IMR-90 (cell line): ENCODE data around the gene ZNF335. TPM values are rescaled to one million over a fixed set of nuclear protein-coding genes. Genes with fewer than 3 reads are reported as not detected.

Experiments used
- ATAC-seq: fragments of 200-7000 bp; cut with Tn5 transposase; 2 replicates; pipeline ENCODE4 v1.9.1; 2020; ENCODE audit warnings: low read depth, mild to moderate bottlenecking, moderate library complexity
- BruUV-seq: library from RNA; stranded (reverse); fragments of 400-500 nt; replicated peaks from 2 replicates; lab custom pipeline; 2021; lab: Mats Ljungman, UMichigan
- CTCF ChIA-PET: fragments of 300-600 bp; formaldehyde crosslinking; extraction: SDS; loops from one replicate; lab custom pipeline; 2021; ENCODE audit warnings: antibody characterized with exemption; lab: Yijun Ruan, JAX
- POLR2A ChIA-PET: fragments of 300-600 bp; sonication (Branson Sonifier 250); formaldehyde crosslinking; loops from one replicate; lab custom pipeline; 2022; ENCODE audit warnings: antibody characterized with exemption; ENCODE audit not compliant: unreplicated experiment; lab: Charles Lee
- DNase-seq: peaks from one replicate; pipeline ENCODE4 v3.0.0; 2013
- H2AFZ ChIP-seq: replicated peaks from 2 replicates; pipeline ENCODE3; 2013; ENCODE audit warnings: low read length, mild to moderate bottlenecking; ENCODE audit not compliant: poor library complexity
- H2AK5ac ChIP-seq: 2 replicates; pipeline ENCODE4 v1.6.1; 2013; ENCODE audit warnings: low read depth, low read length, inconsistent platforms
- H2AK9ac ChIP-seq: replicated peaks from 2 replicates; pipeline ENCODE3; 2013; ENCODE audit warnings: mild to moderate bottlenecking, low read depth, low read length, moderate library complexity; ENCODE audit not compliant: poor library complexity
- H2BK120ac ChIP-seq: 2 replicates; pipeline ENCODE4 v1.6.1; 2013; ENCODE audit warnings: low read depth, low read length, inconsistent platforms
- H2BK15ac ChIP-seq: 3 replicates; pipeline ENCODE4 v1.6.1; 2013; ENCODE audit warnings: low read depth, low read length, inconsistent platforms
- H2BK20ac ChIP-seq: 2 replicates; pipeline ENCODE4 v1.6.1; 2013; ENCODE audit warnings: low read depth, mild to moderate bottlenecking, inconsistent platforms, low read length, moderate library complexity
- H2BK5ac ChIP-seq: 2 replicates; pipeline ENCODE4 v1.6.1; 2013; ENCODE audit warnings: mild to moderate bottlenecking, low read depth, low read length, inconsistent platforms; ENCODE audit not compliant: poor library complexity, severe bottlenecking
- H3K14ac ChIP-seq: replicated peaks from 2 replicates; pipeline ENCODE4 v1.6.1; 2013; ENCODE audit warnings: low read depth, low read length, inconsistent platforms
- H3K18ac ChIP-seq: 2 replicates; pipeline ENCODE4 v1.6.1; 2013; ENCODE audit warnings: low read depth, low read length, control low read depth
- H3K23ac ChIP-seq: 2 replicates; pipeline ENCODE4 v1.6.1; 2013; ENCODE audit warnings: low read depth, low read length, inconsistent platforms
- H3K27ac ChIP-seq: 2 replicates; pipeline ENCODE4 v1.5.1; 2013; ENCODE audit warnings: mild to moderate bottlenecking, control low read depth, low read length; ENCODE audit not compliant: insufficient read depth
- H3K27me3 ChIP-seq: 2 replicates; pipeline ENCODE4 v1.6.1; 2013; ENCODE audit warnings: low read length; ENCODE audit not compliant: control insufficient read depth, insufficient read depth
- H3K36me3 ChIP-seq: 2 replicates; pipeline ENCODE4 v1.6.1; 2013; ENCODE audit warnings: low read length, mixed read lengths; ENCODE audit not compliant: control insufficient read depth, insufficient read depth
- H3K4ac ChIP-seq: 2 replicates; pipeline ENCODE4 v1.6.1; 2013; ENCODE audit warnings: low read depth, low read length, inconsistent platforms
- H3K4me1 ChIP-seq: 2 replicates; pipeline ENCODE4 v1.6.1; 2013; ENCODE audit warnings: low read length, mixed read lengths; ENCODE audit not compliant: control insufficient read depth, insufficient read depth
- H3K4me2 ChIP-seq: 2 replicates; pipeline ENCODE4 v1.6.1; 2013; ENCODE audit warnings: low read depth, mild to moderate bottlenecking, control low read depth, low read length, moderate library complexity
- H3K4me3 ChIP-seq: 2 replicates; pipeline ENCODE4 v1.5.1; 2013; ENCODE audit warnings: low read depth, mild to moderate bottlenecking, control low read depth, low read length, moderate library complexity; ENCODE audit not compliant: insufficient read depth
- H3K56ac ChIP-seq: 2 replicates; pipeline ENCODE4 v1.6.1; 2013; ENCODE audit warnings: low read length, inconsistent platforms; ENCODE audit not compliant: insufficient read depth; ENCODE audit errors: extremely low read depth
- H3K79me1 ChIP-seq, 2 experiments: 2 replicates each; pipeline ENCODE4 v1.6.1; 2013; ENCODE audit warnings: low read length in 2 of 2, inconsistent platforms in 1 of 2, low read depth in 1 of 2
- H3K9ac ChIP-seq: 2 replicates; pipeline ENCODE4 v1.6.1; 2013; ENCODE audit warnings: low read depth, low read length, control low read depth
- H3K9me1 ChIP-seq: 2 replicates; pipeline ENCODE4 v1.6.1; 2013; ENCODE audit warnings: low read length, inconsistent platforms; ENCODE audit not compliant: insufficient read depth
- H3K9me3 ChIP-seq: 2 replicates; pipeline ENCODE4 v1.6.1; 2013; ENCODE audit warnings: low read length; ENCODE audit not compliant: control insufficient read depth, insufficient read depth
- H4K20me1 ChIP-seq: 2 replicates; pipeline ENCODE4 v1.6.1; 2013; ENCODE audit warnings: low read length, inconsistent platforms; ENCODE audit not compliant: insufficient read depth
- H4K5ac ChIP-seq: 2 replicates; pipeline ENCODE4 v1.6.1; 2013; ENCODE audit warnings: mild to moderate bottlenecking, low read depth, low read length, control low read depth
- H4K8ac ChIP-seq, 2 experiments: 2 replicates each; pipeline ENCODE4 v1.6.1; 2013; ENCODE audit warnings: low read depth in 2 of 2, low read length in 2 of 2, control low read depth in 1 of 2, inconsistent platforms in 1 of 2
- H4K91ac ChIP-seq: 2 replicates; pipeline ENCODE4 v1.6.1; 2013; ENCODE audit warnings: low read depth, low read length, inconsistent platforms; ENCODE audit not compliant: insufficient read depth
- BHLHE40 ChIP-seq: fragments of 150-350 bp; IDR thresholded peaks from 2 replicates; pipeline ENCODE4 v1.6.1; 2016; ENCODE audit warnings: mild to moderate bottlenecking, low read depth, low read length
- CEBPB ChIP-seq: IDR thresholded peaks from 2 replicates; pipeline ENCODE4 v1.6.1; 2012; ENCODE audit warnings: low read depth, low read length, improper control_type of control experiment
- CTCF ChIP-seq: conservative IDR thresholded peaks from 2 replicates; pipeline ENCODE4 v1.5.1; 2012; ENCODE audit warnings: mild to moderate bottlenecking, low read depth, low read length, improper control_type of control experiment
- ELK1 ChIP-seq: fragments of 150-350 bp; IDR thresholded peaks from 2 replicates; pipeline ENCODE4 v1.6.1; 2016; ENCODE audit warnings: low read depth, mild to moderate bottlenecking, low read length, moderate library complexity, borderline replicate concordance
- MAZ ChIP-seq: IDR thresholded peaks from 2 replicates; pipeline ENCODE4 v1.6.1; 2012; ENCODE audit warnings: low read depth, mild to moderate bottlenecking, low read length, improper control_type of control experiment, moderate library complexity, borderline replicate concordance
- POLR2A ChIP-seq: IDR thresholded peaks from 2 replicates; pipeline ENCODE4 v1.6.1; 2012; ENCODE audit warnings: mild to moderate bottlenecking, low read depth, low read length
- RAD21 ChIP-seq: IDR thresholded peaks from 2 replicates; pipeline ENCODE4 v1.6.1; 2012; ENCODE audit warnings: low read length, improper control_type of control experiment
- RCOR1 ChIP-seq: IDR thresholded peaks from 2 replicates; pipeline ENCODE4 v1.6.1; 2012; ENCODE audit warnings: mild to moderate bottlenecking, low read length, improper control_type of control experiment; ENCODE audit not compliant: insufficient replicate concordance
- RFX5 ChIP-seq: IDR thresholded peaks from 2 replicates; pipeline ENCODE4 v1.8.0; 2012; ENCODE audit warnings: low read depth, mild to moderate bottlenecking, low read length, moderate library complexity
- SMC3 ChIP-seq: fragments of 150-350 bp; IDR thresholded peaks from 2 replicates; pipeline ENCODE4 v1.6.1; 2016; ENCODE audit warnings: low read depth, mild to moderate bottlenecking, antibody characterized with exemption, low read length, moderate library complexity
- WGBS, 2 experiments: methylation state at CpG; one replicate each; pipeline versions ENCODE4 v1.1.5 to v1.1.7; 2013; ENCODE audit warnings: missing lambda C conversion rate in 2 of 2; ENCODE audit not compliant: insufficient read length in 1 of 2; ENCODE audit errors: extremely low coverage in 2 of 2; 5-methylcytosine and 5-hydroxymethylcytosine counted together
- dilution Hi-C: fragments of 300-500 bp; cut with HindIII; formaldehyde crosslinking; loops from one replicate; pipeline ENCODE4 v1.14.3; 2018; ENCODE audit warnings: low sequenced_read_pairs; ENCODE audit not compliant: unreplicated experiment
- in situ Hi-C: fragments of 300-500 bp; cut with MboI; formaldehyde crosslinking; loops from 3 replicates; pipeline ENCODE4 v1.14.3; 2019; ENCODE audit warnings: low sequenced_read_pairs, inconsistent platforms, mixed read lengths
- intact Hi-C: fragments of 100-400 bp; cut with micrococcal nuclease; formaldehyde crosslinking; loops from 2 replicates; pipeline ENCODE4 v1.10.0; 2022
- polyA plus RNA-seq, 3 experiments: library from polyadenylated mRNA; depleted of rRNA; stranded (reverse); fragments of >200 nt; gene quantifications; 2 replicates each; pipeline ENCODE4 v1.2.3, GENCODE V29; 2012; ENCODE audit warnings: low replicate concordance in 1 of 3
- total RNA-seq: library from RNA; depleted of rRNA; stranded (reverse); fragments of >200 nt; gene quantifications from 2 replicates; pipeline ENCODE4 v1.2.3, GENCODE V29; 2012
- TF ChIP-seq, protein P1 (sequence below): fragments of 150-350 bp; IDR thresholded peaks from 2 replicates; pipeline ENCODE4 v1.6.1; 2017; ENCODE audit warnings: mild to moderate bottlenecking, antibody characterized with exemption, low read length, low read depth

ZNF335 gene
- total and polyA plus RNA-seq, 2 of the 4 experiments (the other 2 are of a cell fraction), result 11.8 to 17.8 TPM

DNA sequence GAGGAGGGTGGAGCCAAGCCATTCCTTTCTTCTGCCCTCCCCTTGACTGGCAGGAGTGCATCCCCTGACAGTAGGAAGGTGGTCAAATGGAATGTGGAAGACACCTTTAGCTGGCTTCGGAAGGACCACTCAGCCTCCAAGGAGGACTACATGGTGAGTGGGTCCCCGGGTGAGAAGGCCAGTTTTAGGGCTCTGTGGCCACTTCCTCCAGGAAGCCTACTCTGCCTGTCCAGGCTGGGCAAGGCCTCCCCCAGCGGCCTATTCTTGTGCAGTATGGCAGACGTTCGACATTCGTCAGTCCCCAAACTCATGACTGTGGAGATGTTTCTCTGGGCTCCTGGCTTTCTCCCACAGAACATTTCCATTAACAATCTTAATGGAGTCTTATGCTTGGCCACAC lies 28.4 kb downstream of the ZNF335 start:
- Histone ChIP-seq H3K36me3 (peaks cover 85% of the 10 kb centered on the region), H3K23ac (no peak overlapping the region), H3K4ac (no peak overlapping the region), H4K91ac (no peak overlapping the region), H4K5ac (no peak overlapping the region), H4K8ac (no peak overlapping the region), H2AFZ (no peak overlapping the region), H3K14ac (no peak overlapping the region), H2AK9ac (no peak overlapping the region), H3K27me3 (no peaks in the 10 kb centered on the region), H2BK20ac (no peak overlapping the region), H3K9me3 (no peaks in the 10 kb centered on the region), H3K56ac (no peak overlapping the region), H3K79me1 (peaks cover 6 to 9% of the 10 kb centered on the region in 2 experiments; a peak in 3 of 4 replicates), H3K18ac (no peak overlapping the region), H3K9ac (no peak overlapping the region), H3K9me1 (0 out of 2 replicates have a peak, but pooled peaks cover 3% of the 10 kb centered on the region), H4K20me1 (peaks cover 3% of the 10 kb centered on the region; the same call in 1 of the 2 replicates), H3K4me2 (no peak overlapping the region), H2AK5ac (no peak overlapping the region), H3K4me1 (no peaks in the 10 kb centered on the region), H2BK5ac (no peak overlapping the region), H3K4me3 (no peak overlapping the region), H3K27ac (no peak overlapping the region), H2BK120ac (no peak overlapping the region), H2BK15ac (no peak overlapping the region)
- no peak for TF ChIP-seq BHLHE40
- no peak for TF ChIP-seq RFX5
- TF ChIP-seq, protein P1, sequence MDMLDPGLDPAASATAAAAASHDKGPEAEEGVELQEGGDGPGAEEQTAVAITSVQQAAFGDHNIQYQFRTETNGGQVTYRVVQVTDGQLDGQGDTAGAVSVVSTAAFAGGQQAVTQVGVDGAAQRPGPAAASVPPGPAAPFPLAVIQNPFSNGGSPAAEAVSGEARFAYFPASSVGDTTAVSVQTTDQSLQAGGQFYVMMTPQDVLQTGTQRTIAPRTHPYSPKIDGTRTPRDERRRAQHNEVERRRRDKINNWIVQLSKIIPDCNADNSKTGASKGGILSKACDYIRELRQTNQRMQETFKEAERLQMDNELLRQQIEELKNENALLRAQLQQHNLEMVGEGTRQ, result no peak
- TF ChIP-seq CEBPB, result no peak
- no peak for TF ChIP-seq RAD21
- TF ChIP-seq RCOR1, result no peak
- TF ChIP-seq MAZ, result no peak
- TF ChIP-seq ELK1, result no peak
- no peak for TF ChIP-seq POLR2A
- no peak for TF ChIP-seq CTCF
- no peak for TF ChIP-seq SMC3
- POLR2A ChIA-PET, result interaction anchor here (1.4 kb wide), 1 partner anchor 9 kb away, joined by 3 read pairs; the partner anchor contains the start of gene PCIF1
- BruUV-seq, result no TSS peak
- intact Hi-C loops (no loop called here), in situ Hi-C loops (no loop called here), dilution Hi-C loops (no loop called here)
- ATAC-seq (no peak), DNase-seq (no peak)
- 78% methylated on average over 5 of the region's 6 CpGs; no CpG with 5 or more reads in 1 of the 2 experiments for WGBS, 2 experiments
- CTCF ChIA-PET, result interaction anchor here (1.2 kb wide), 1 partner anchor 9 kb away, joined by 3 read pairs; no protein-coding TSS in a partner anchor
